Fibroblast of pulmonary artery (primary cell): Measurements from ENCODE around the gene STXBP5.
A peak's percentile ranks its signal among the peaks of the same experiment; 100 is the strongest.

Experiments
- DNase-seq: peaks from one replicate; pipeline ENCODE4 v3.0.0-alpha.2; 2010; ENCODE audit warnings: low read depth
- H3K4me3 ChIP-seq: replicated peaks from 2 replicates; pipeline ENCODE4 v1.5.1; 2011; ENCODE audit warnings: low read depth, mild to moderate bottlenecking, control low read depth, low read length, moderate library complexity
- TF ChIP-seq, protein P1 (sequence below): IDR thresholded peaks from 2 replicates; pipeline ENCODE4 v1.5.1; 2011; ENCODE audit warnings: mild to moderate bottlenecking, control low read depth, low read length, inconsistent platforms; ENCODE audit errors: missing control alignments

STXBP5 gene

DNA sequence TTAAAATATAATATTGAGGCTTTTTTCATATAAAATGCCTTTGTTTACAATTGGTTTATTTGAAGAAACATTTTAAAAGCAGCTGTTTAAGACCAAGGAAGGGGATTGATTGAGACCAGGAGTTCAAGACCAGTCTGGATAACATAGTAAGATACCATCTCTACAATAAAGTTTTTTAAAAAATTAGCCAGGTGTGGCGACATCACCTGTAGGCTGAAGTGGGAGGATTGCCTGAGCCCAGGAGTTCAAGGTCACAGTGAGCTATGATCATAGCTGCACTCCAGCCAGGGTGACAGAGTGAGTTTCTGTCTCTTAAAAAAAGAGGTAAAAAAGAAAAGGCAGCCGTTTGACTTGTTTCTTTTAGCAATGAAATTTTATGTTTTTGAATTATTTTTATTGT, 117.0 kb downstream of the STXBP5 start:
- H3K4me3 ChIP-seq: no peak overlapping the region
- TF ChIP-seq, protein P1, sequence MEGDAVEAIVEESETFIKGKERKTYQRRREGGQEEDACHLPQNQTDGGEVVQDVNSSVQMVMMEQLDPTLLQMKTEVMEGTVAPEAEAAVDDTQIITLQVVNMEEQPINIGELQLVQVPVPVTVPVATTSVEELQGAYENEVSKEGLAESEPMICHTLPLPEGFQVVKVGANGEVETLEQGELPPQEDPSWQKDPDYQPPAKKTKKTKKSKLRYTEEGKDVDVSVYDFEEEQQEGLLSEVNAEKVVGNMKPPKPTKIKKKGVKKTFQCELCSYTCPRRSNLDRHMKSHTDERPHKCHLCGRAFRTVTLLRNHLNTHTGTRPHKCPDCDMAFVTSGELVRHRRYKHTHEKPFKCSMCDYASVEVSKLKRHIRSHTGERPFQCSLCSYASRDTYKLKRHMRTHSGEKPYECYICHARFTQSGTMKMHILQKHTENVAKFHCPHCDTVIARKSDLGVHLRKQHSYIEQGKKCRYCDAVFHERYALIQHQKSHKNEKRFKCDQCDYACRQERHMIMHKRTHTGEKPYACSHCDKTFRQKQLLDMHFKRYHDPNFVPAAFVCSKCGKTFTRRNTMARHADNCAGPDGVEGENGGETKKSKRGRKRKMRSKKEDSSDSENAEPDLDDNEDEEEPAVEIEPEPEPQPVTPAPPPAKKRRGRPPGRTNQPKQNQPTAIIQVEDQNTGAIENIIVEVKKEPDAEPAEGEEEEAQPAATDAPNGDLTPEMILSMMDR: no peak
- DNase-seq: no peak

DNA sequence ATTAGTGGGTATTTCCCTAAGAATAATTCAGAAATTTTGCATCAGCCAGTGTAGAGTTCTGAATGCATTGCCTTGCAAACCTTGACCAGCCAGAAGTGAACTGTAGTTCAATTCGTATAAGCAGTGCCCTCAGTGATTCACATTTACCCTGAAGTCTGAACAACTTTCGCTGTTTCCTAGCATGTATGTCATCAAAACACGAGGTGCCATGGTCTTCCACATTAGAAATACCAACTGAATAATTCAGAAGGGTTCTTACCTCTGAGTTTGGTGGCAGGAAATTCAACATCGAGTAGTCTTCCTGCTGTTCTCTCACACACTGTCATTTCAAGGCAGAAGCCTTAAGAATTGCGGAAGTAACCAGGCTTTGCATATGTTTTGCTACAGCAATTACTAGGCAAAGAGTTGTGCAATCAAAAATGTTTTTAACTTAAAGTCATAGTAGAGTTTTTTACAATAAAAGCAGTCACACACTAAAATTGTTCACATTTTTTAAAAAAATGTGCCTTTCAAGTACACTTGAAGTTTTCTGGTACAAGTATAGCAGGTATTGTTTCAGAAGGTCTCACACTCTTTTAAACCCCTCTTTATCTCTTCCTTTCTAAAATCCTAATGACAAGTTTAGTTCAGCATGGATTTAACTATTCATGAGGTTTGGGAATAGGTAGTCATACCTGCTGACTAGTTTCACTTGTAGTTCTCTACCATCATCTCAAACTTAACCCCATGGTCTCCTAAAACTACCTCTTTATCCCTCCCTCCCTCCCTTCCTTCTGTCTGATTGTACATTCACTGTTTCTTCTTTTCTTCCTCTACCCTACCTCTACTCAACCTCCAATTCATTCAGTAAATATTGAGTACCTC, 118.3 kb downstream of the STXBP5 start:
- DNase-seq: peak; percentile 54
- H3K4me3 ChIP-seq: no peak overlapping the region
- TF ChIP-seq, protein P1: no peak

DNA sequence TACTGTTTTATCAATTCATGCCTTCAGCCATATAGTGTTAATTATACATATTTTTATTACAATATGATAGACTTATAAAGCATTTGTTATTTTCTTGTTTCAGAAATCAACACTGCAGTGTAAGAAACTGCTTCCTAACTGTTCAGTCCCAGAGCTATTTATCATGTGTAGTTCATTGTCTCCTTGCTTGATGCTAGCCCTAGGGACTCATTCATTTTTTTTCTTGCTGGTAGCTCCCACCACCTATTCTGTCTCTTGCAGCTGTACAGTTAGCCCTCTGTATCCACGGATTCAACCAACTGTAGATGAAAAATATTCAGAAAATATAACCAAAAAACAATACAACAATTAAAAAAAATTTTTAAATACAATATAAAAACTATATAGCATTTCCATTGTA, 121.3 kb downstream of the STXBP5 start:
- H3K4me3 ChIP-seq: no peak overlapping the region
- DNase-seq: no peak
- TF ChIP-seq, protein P1: no peak

DNA sequence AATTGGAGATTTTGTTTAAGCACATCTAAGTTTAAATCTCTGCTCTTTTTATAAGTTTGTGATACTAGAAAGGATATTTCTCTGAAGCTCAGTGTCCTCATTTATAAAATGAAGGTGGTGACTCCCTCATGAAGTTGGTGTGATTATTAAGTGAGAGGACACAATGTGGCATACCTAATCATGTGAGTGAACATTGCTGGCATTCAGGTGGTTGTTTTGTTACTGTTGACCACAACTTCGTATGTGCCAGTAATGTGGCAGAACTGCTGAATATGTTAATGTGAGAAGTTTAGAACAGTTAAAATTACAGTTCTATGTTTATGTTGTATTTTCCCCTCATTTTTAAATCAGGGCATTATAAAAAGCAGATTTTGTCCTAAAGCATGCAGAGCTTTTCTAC, 127.2 kb downstream of the STXBP5 start:
- TF ChIP-seq, protein P1: no peak
- no peak for DNase-seq
- H3K4me3 ChIP-seq: no peak overlapping the region

DNA sequence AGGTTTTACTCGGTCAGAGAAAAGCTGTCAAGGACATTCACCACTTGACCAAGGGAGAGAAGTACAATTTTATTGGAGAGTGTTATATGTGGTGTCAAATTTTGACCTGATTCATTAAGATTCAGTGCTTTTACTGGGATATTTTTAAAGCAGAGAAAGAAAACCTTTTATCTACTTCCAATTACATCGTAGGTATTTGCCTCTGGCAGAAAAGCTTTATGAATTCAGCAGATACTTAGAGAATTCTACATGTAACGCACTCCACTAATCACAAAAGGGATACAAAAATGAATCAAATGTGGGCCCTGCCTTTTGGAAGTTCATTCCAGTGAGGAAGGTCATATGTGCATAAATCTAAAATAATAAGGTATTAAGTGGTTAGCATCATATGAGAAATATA, 133.7 kb downstream of the STXBP5 start:
- no peak for DNase-seq
- H3K4me3 ChIP-seq: no peak overlapping the region
- TF ChIP-seq, protein P1: no peak

DNA sequence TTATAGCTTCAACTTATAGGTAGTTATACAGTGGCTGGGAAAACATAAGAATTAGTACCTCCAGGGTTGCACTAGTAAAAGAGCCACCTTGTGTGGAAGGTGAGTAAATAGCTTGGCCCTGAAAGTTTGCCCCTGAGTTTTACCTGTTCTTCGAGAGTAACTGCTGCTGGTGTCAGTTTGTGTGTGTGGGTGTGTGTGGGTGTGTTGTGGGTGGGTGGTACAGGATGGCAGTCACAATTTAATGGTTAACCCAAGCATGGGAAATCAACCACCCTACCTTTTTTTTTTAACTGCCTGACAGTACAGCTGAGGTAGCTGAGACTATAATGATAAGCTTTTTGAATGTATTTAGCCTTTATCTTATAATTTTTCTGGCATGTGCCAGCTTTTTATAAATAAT, 137.3 kb downstream of the STXBP5 start:
- no peak for DNase-seq
- TF ChIP-seq, protein P1: no peak
- H3K4me3 ChIP-seq: no peak overlapping the region

DNA sequence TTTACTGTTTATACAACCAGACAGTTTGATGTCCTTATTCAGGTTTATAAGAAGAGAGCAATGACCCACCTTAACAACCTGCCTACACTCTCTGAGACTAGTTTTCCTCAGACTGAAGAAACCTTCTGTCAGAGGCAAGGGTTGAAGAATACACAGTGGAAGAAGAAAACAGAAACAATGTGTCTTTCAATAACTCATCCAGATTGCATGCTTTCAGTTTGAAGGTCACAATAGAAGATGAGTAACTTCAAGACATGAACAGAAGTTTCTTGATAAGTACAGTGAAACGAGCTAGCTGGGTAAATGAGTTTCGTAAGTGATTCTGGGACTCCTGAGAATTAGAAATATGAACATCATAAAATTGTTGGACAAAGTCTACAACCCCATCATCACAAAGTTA, 141.7 kb downstream of the STXBP5 start:
- no peak for DNase-seq
- H3K4me3 ChIP-seq: no peak overlapping the region
- TF ChIP-seq, protein P1: no peak
